ENCODE measurements around the gene KCNK15.

- TF ChIP-seq, protein P1, sequence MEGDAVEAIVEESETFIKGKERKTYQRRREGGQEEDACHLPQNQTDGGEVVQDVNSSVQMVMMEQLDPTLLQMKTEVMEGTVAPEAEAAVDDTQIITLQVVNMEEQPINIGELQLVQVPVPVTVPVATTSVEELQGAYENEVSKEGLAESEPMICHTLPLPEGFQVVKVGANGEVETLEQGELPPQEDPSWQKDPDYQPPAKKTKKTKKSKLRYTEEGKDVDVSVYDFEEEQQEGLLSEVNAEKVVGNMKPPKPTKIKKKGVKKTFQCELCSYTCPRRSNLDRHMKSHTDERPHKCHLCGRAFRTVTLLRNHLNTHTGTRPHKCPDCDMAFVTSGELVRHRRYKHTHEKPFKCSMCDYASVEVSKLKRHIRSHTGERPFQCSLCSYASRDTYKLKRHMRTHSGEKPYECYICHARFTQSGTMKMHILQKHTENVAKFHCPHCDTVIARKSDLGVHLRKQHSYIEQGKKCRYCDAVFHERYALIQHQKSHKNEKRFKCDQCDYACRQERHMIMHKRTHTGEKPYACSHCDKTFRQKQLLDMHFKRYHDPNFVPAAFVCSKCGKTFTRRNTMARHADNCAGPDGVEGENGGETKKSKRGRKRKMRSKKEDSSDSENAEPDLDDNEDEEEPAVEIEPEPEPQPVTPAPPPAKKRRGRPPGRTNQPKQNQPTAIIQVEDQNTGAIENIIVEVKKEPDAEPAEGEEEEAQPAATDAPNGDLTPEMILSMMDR (IDR thresholded peaks at IDR 0.05 in 8 of 11, conservative IDR thresholded peaks at IDR 0.05 in 3 of 11) = no peak
- TF ChIP-seq POLR2A (IDR thresholded peaks at IDR 0.05) = no peak
Measured at GRCh38 chr20:44725837-44726236, 19.8 kb upstream of the KCNK15 start.
